ENCODE results near the gene PBX2. TPM values are rescaled to one million over a fixed set of nuclear protein-coding genes. Genes with fewer than 3 reads are reported as not detected.

Gene PBX2
- total and polyA plus RNA-seq, 10 donors, result 29.6 to 160 (median 89.9) TPM

- no peak for DNase-seq
Measured at GRCh38 chr6:32226434-32226833, 36.4 kb upstream of the PBX2 start.

GRCh38 chr6:32224696-32225095, 34.7 kb upstream of the PBX2 start:
- no peak overlapping the region for H3K4me3 ChIP-seq
- H3K36me3 ChIP-seq, result no peaks in the 10 kb centered on the region
- no peaks in the 10 kb centered on the region for H3K27me3 ChIP-seq (replicated peaks in 1 of 7)
- no peak for DNase-seq
- whole genome bisulfite sequencing, 5 donors, result 52 to 68% (median 55%) methylated on average over 2 of the region's 2 CpGs
- H3K27ac ChIP-seq, result peak overlapping the region in 6 of 8 donors; percentile 9 to 75 (median 58)
- no peaks in the 10 kb centered on the region for H3K9me3 ChIP-seq
- peaks cover 4 to 57% (median 34%) of the 10 kb centered on the region in 6 donors for H3K4me1 ChIP-seq
- TF ChIP-seq POLR2A (IDR thresholded peaks at IDR 0.05) (no peak), CTCF (IDR thresholded peaks at IDR 0.05 in 8 of 11, conservative IDR thresholded peaks at IDR 0.05 in 3 of 11) (no peak), POLR2AphosphoS5 (IDR thresholded peaks at IDR 0.05) (peak in 1 of 3 donors; percentile 23)
- intact Hi-C loops (cut with DNase I; ENCODE audit: low total_unique reads), result no loop called here

More at GRCh38 chr6:32226434-32226833, 36.4 kb upstream of the PBX2 start:
- WGBS, 5 donors, result 71 to 89% (median 82%) methylated on average over 7 of the region's 7 CpGs
- no peak overlapping the region for H3K4me3 ChIP-seq
- intact Hi-C loops (cut with DNase I; ENCODE audit: low total_unique reads), result no loop called here
- H3K27me3 ChIP-seq (replicated peaks in 1 of 7), result no peaks in the 10 kb centered on the region
- TF ChIP-seq POLR2AphosphoS5 (IDR thresholded peaks at IDR 0.05) (no peak), CTCF (IDR thresholded peaks at IDR 0.05 in 8 of 11, conservative IDR thresholded peaks at IDR 0.05 in 3 of 11) (no peak), POLR2A (IDR thresholded peaks at IDR 0.05) (no peak)
- peak overlapping the region in 3 of 8 donors; percentile 32 to 56 (median 38) for H3K27ac ChIP-seq
- no peaks in the 10 kb centered on the region for H3K9me3 ChIP-seq
- no peaks in the 10 kb centered on the region for H3K36me3 ChIP-seq
- peaks cover 4 to 57% (median 34%) of the 10 kb centered on the region in 6 donors for H3K4me1 ChIP-seq

DNA sequence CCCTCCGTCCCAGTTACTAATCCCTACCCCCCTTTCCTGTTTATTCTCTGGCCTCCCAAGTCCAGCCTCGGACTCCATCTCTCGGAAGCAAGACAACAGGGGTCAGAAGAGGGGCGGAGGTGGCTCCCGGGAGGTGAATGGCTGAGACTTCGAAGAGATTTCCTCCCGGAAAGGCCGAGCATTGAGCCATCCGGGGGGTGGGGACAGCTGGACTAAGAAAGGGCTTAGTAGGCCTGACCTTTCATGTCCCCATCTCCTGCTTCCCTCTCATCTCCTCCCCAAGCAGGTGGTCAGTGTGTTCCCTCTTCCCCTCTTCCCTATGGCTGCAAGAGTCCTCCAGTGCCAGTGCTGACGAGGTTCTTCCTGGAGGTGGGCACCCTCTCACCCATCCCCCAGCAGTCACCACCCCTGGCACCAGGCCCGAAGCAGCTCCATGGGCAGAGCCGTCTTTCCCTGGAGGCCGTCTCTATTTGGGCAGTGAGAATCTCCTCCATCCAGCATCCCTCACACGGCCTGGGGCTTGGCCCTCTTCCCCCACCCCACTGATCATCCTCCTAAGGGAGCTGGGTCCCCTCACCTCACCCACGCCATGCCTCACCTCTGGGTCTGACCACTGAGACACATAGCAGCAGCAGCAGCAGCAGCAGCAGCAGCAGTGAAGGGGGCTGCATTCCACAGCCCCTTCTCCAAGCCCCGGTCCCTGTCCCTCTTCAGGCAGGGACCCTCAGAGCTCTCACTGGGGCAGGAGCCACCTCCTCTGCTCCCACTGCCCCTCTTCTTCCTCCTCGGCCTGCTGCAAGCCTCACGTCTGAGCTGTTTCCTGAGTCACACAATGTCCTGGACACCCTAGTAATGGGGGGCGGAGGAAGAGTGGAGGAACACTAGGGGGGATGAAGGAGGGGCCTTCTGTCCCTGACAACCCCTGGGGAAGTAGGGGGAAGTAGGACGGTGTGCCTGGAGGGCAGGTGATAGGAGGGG, 33.5 kb upstream of the PBX2 start, which contains the start of gene NOTCH4:
TSS of gene NOTCH4 (minus strand) at position 810 of the 978 bp plus-strand sequence. CDS start at position 671, 139 bp downstream.
- H3K9me3 ChIP-seq, result no peaks in the 10 kb centered on the region
- 52 to 59% (median 54%) methylated on average over 18 to 20 of the region's 20 CpGs for WGBS, 5 donors
- no peaks in the 10 kb centered on the region for H3K36me3 ChIP-seq
- no peak for DNase-seq
- peak within 1 kb of the TSS in 6 of 8 donors; percentile 9 to 75 (median 58) for H3K27ac ChIP-seq
- TF ChIP-seq CTCF (IDR thresholded peaks at IDR 0.05 in 8 of 11, conservative IDR thresholded peaks at IDR 0.05 in 3 of 11) (no peak), POLR2AphosphoS5 (IDR thresholded peaks at IDR 0.05) (peak in 1 of 3 donors; percentile 40)
- no peaks in the 10 kb centered on the region for H3K27me3 ChIP-seq (replicated peaks in 1 of 7)
- H3K4me3 ChIP-seq, result peak within 1 kb of the TSS in 2 of 8 donors; percentile 15 to 30
- intact Hi-C loops (cut with DNase I; ENCODE audit: low total_unique reads), result no loop called here
- H3K4me1 ChIP-seq, result peaks cover 4 to 57% (median 34%) of the 10 kb centered on the region in 6 donors

Data from spleen (tissue), 11 donors.